OCI-LY3 (cell line): Measurements from ENCODE around the gene KATNB1.
"Not testable (repeated sequence)": the region's sequence is repeated elsewhere in the genome, so short reads cannot be mapped to it uniquely, and the experiment has no call there.

ENCODE experiments used
- H2AFZ ChIP-seq: fragments of 200-600, 300-600 bp; shearing (Covaris generic); 2 replicates; pipeline ENCODE4 v1.6.0; 2014; ENCODE audit warnings: antibody characterized with exemption, low read depth, low read length
- H3K27ac ChIP-seq: fragments of 200-600, 300-600 bp; sonication (generic); 2 replicates; pipeline ENCODE4 v1.5.1; 2014; ENCODE audit warnings: mild to moderate bottlenecking, low read length, moderate library complexity, mixed read lengths
- H3K27me3 ChIP-seq: fragments of 200-600, 300-600 bp; sonication (generic); 2 replicates; pipeline ENCODE4 v1.6.1; 2014; ENCODE audit warnings: low read depth, low read length, mixed read lengths
- H3K36me3 ChIP-seq: fragments of 200-600, 300-600 bp; sonication (generic); replicated peaks from 2 replicates; pipeline ENCODE3; 2014; ENCODE audit warnings: low read depth, low read length, mixed read lengths
- H3K4me1 ChIP-seq: fragments of 300-600, 200-600 bp; sonication (generic); 2 replicates; pipeline ENCODE4 v1.6.1; 2014; ENCODE audit warnings: low read length, mixed read lengths
- H3K4me2 ChIP-seq: fragments of 200-600, 300-600 bp; sonication (generic); 2 replicates; pipeline ENCODE4 v1.6.1; 2014; ENCODE audit warnings: low read length, mixed read lengths
- H3K4me3 ChIP-seq: fragments of 300-600, 200-600 bp; sonication (generic); 2 replicates; pipeline ENCODE4 v1.5.1; 2014; ENCODE audit warnings: antibody characterized with exemption, mild to moderate bottlenecking, low read length, moderate library complexity
- H3K79me2 ChIP-seq: fragments of 300-600, 200-600 bp; shearing (Covaris generic); 2 replicates; pipeline ENCODE4 v1.6.1; 2014; ENCODE audit warnings: mild to moderate bottlenecking, low read length, mixed read lengths
- H3K9ac ChIP-seq: fragments of 300-600, 200-600 bp; shearing (Covaris generic); 2 replicates; pipeline ENCODE4 v1.6.0; 2014; ENCODE audit warnings: mild to moderate bottlenecking, low read length, moderate library complexity
- H3K9me3 ChIP-seq: fragments of 200-600, 300-600 bp; shearing (Covaris generic); 2 replicates; pipeline ENCODE4 v1.6.1; 2014; ENCODE audit warnings: low read length, mixed read lengths; ENCODE audit not compliant: insufficient read depth
- H4K20me1 ChIP-seq: fragments of 200-600, 300-600 bp; sonication (generic); 2 replicates; pipeline ENCODE4 v1.6.1; 2016; ENCODE audit warnings: low read length, mixed read lengths; ENCODE audit not compliant: insufficient read depth
- CTCF ChIP-seq: fragments of 200-600, 300-600 bp; sonication (generic); IDR thresholded peaks from 2 replicates; pipeline ENCODE4 v1.5.1; 2014; ENCODE audit warnings: antibody characterized with exemption, low read length, low read depth
- EZH2phosphoT487 ChIP-seq: fragments of 200-600 bp; shearing (Covaris generic); IDR thresholded peaks from 2 replicates; pipeline ENCODE4 v1.6.1; 2018; ENCODE audit warnings: antibody characterized with exemption, mixed run types, low read depth

Gene KATNB1

GRCh38 chr16:57791195-57791892 lies 55.8 kb downstream of the KATNB1 start:
- Histone ChIP-seq H4K20me1 (no peaks in the 10 kb centered on the region), H3K79me2 (no peaks in the 10 kb centered on the region), H3K9ac (no peak overlapping the region), H3K4me1 (no peaks in the 10 kb centered on the region), H3K4me3 (no peak overlapping the region), H3K9me3 (no peaks in the 10 kb centered on the region), H2AFZ (no peak overlapping the region), H3K36me3 (no peaks in the 10 kb centered on the region), H3K27me3 (peaks cover 19% of the 10 kb centered on the region), H3K4me2 (no peak overlapping the region), H3K27ac (no peak overlapping the region)
- TF ChIP-seq EZH2phosphoT487 = no peak
- no peak for TF ChIP-seq CTCF

GRCh38 chr16:57791893-57792461 lies 56.4 kb downstream of the KATNB1 start:
- H3K4me2 ChIP-seq = no peak overlapping the region

DNA sequence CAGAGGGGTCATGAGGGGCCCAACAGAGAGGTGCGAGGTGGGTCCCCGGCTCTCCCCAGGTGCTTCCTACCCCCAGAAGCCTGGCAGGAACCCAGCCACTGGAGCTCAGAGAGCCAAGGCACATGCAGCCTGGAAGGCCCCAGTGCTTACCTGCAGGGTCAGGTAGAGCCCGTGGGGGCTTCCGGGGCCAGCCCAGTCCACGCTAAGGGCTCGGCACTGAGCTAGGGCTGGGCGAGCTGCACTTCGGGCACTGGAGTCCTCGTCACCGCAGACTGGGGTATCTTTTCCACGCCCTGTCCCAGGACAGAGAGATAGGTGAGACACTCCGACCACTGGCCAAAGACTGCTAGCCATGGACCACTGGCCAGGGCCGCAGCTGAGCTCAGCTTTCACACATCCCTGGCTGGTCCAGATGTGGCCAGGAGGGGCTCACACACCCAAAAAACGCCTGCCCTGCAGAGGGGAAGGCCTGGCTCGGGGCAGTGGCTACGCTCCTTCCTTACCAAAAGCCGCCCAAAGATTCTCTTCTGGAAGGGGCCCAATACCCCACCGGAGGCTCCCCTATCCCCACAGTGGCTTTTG lies 59.4 kb downstream of the KATNB1 start:
- Histone ChIP-seq H2AFZ (no peak overlapping the region), H3K9ac (no peak overlapping the region), H3K4me2 (no peak overlapping the region), H3K4me1 (no peaks in the 10 kb centered on the region), H3K79me2 (no peaks in the 10 kb centered on the region), H3K36me3 (no peaks in the 10 kb centered on the region), H3K4me3 (no peak overlapping the region), H3K27ac (no peak overlapping the region), H4K20me1 (no peaks in the 10 kb centered on the region), H3K9me3 (no peaks in the 10 kb centered on the region), H3K27me3 (peaks cover 31% of the 10 kb centered on the region)
- TF ChIP-seq EZH2phosphoT487 (no peak), CTCF (no peak)

More at GRCh38 chr16:57791893-57792461, 56.4 kb downstream of the KATNB1 start:
- Histone ChIP-seq H3K9me3 (no peaks in the 10 kb centered on the region), H3K36me3 (no peaks in the 10 kb centered on the region), H2AFZ (no peak overlapping the region), H3K27ac (no peak overlapping the region), H3K4me1 (no peaks in the 10 kb centered on the region), H3K27me3 (peaks cover 19% of the 10 kb centered on the region), H3K79me2 (no peaks in the 10 kb centered on the region), H3K9ac (no peak overlapping the region), H4K20me1 (no peaks in the 10 kb centered on the region), H3K4me3 (no peak overlapping the region)
- TF ChIP-seq EZH2phosphoT487 (no peak), CTCF (no peak)

DNA sequence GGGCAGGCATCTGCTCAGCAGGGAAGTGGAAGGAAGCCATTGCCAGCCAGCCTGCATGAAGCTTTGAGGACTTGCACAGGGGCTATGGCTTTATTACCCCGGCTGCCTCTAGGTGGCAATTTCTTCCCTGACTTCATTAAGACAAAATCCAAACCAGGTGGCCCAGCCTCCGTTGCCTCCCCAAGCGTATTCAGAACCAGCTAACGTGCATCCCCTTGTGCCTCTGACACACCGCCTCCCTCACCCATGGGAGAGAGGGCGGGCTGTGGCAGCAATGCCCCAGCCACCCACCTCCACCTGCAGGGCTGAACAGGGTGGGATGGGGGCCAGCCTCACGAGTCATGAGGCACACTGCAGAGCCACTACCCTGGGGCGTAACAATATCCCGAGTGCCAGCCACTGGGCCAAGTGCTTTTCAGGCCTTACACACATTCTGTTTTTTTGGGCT lies 59.9 kb downstream of the KATNB1 start:
- no peak overlapping the region for H3K9ac ChIP-seq
- no peak overlapping the region for H3K4me2 ChIP-seq
- no peaks in the 10 kb centered on the region for H3K36me3 ChIP-seq
- no peaks in the 10 kb centered on the region for H3K9me3 ChIP-seq
- no peaks in the 10 kb centered on the region for H4K20me1 ChIP-seq
- peaks cover 34% of the 10 kb centered on the region for H3K27me3 ChIP-seq
- no peaks in the 10 kb centered on the region for H3K79me2 ChIP-seq
- TF ChIP-seq CTCF = peak; percentile 55
- TF ChIP-seq EZH2phosphoT487 = no peak
- H2AFZ ChIP-seq = no peak overlapping the region
- no peak overlapping the region for H3K4me3 ChIP-seq
- H3K27ac ChIP-seq = no peak overlapping the region
- no peaks in the 10 kb centered on the region for H3K4me1 ChIP-seq

- not testable (repeated sequence) for H2AFZ ChIP-seq, H3K4me1 ChIP-seq, H3K4me2 ChIP-seq, H3K4me3 ChIP-seq, H3K79me2 ChIP-seq, H4K20me1 ChIP-seq, H3K27ac ChIP-seq, H3K36me3 ChIP-seq, H3K9ac ChIP-seq, H3K9me3 ChIP-seq
- H3K27me3 ChIP-seq = peaks cover 38% of the 10 kb centered on the region
Measured at GRCh38 chr16:57796014-57796413, 60.4 kb downstream of the KATNB1 start.
